Body of pancreas (tissue), 4 donors: ENCODE measurements around the gene VAV2. TPM values are rescaled to one million over a fixed set of nuclear protein-coding genes. Genes with fewer than 3 reads are reported as not detected.

Experiments used
- ATAC-seq: fragments of 150-250 bp; one replicate; pipeline ENCODE4 v1.9.1; 2016
- DNase-seq, 4 donors: peaks; one replicate each; pipeline ENCODE4 v3.0.0-alpha.2; 2019
- H3K27ac ChIP-seq, 4 donors: fragments of 200-600 bp; sonication (generic); 1 replicate in 3 of 4; 2 replicates in 1 of 4; pipeline versions ENCODE4 v1.5.1 to v1.6.1; 2016 to 2019; ENCODE audit warnings: mild to moderate bottlenecking in 1 of 4, mixed read lengths in 1 of 4, moderate library complexity in 1 of 4
- H3K27me3 ChIP-seq, 2 donors: fragments of 200-600 bp; sonication (generic); one replicate each; pipeline ENCODE4 v1.6.0; 2016; ENCODE audit warnings: mild to moderate bottlenecking in 1 of 2
- H3K36me3 ChIP-seq, 2 donors: fragments of 200-600 bp; sonication (generic); replicated peaks in 1 of 2; 2 replicates each; pipeline ENCODE4 v1.5.1; 2016; ENCODE audit warnings: low read depth in 2 of 2; ENCODE audit not compliant: insufficient read depth in 1 of 2
- H3K4me1 ChIP-seq: fragments of 200-600 bp; sonication (generic); one replicate; pipeline ENCODE4 v1.6.0; 2016
- H3K4me3 ChIP-seq, 2 donors: fragments of 200-600 bp; sonication (generic); 1 replicate in 1 of 2; 2 replicates in 1 of 2; pipeline ENCODE4 v1.5.1; 2016 to 2019
- H3K9me3 ChIP-seq, 3 donors: fragments of 200-600 bp; sonication (generic); 1 replicate in 2 of 3; 2 replicates in 1 of 3; pipeline ENCODE4 v1.5.1; 2016
- CTCF ChIP-seq, 7 experiments: fragments of 450-650 bp in 4 of 7; fragments of 200-600 bp in 3 of 7; sonication (generic) in 3 of 7; IDR thresholded peaks; one replicate each; pipeline ENCODE4 v1.5.1; 2016 to 2019; ENCODE audit warnings: antibody characterized with exemption in 7 of 7
- POLR2A ChIP-seq, 3 donors: fragments of 450-650 bp; IDR thresholded peaks; one replicate each; pipeline ENCODE4 v1.6.1; 2016; ENCODE audit warnings: antibody characterized with exemption in 3 of 3, mild to moderate bottlenecking in 2 of 3
- WGBS, 2 donors: methylation state at CpG; one replicate each; pipeline ENCODE4 v1.1.5; 2017; 5-methylcytosine and 5-hydroxymethylcytosine counted together
- intact Hi-C: fragments of 100-400 bp; cut with DNase I; formaldehyde crosslinking; loops from one replicate; pipeline ENCODE4 v1.15.1; 2023
- total RNA-seq, 2 donors: library from RNA; depleted of rRNA; stranded (reverse); fragments of >200 nt; gene quantifications; one replicate each; pipeline ENCODE4 v1.1.0, GENCODE V29; 2016

The VAV2 gene
- total RNA-seq, 2 donors from 2014 or later: 31.6 to 32.3 TPM

- WGBS, 2 donors: 83 to 86% methylated on average over 7 to 14 of the region's 14 CpGs
- no peak overlapping the region for H3K4me3 ChIP-seq
- TF ChIP-seq CTCF (IDR thresholded peaks at IDR 0.05) (no peak), POLR2A (IDR thresholded peaks at IDR 0.05) (no peak)
- H3K9me3 ChIP-seq: no peaks in the 10 kb centered on the region
- no peak overlapping the region for H3K27ac ChIP-seq
- H3K4me1 ChIP-seq: peaks cover 30% of the 10 kb centered on the region
- H3K27me3 ChIP-seq: no peaks in the 10 kb centered on the region
- no peaks in the 10 kb centered on the region for H3K36me3 ChIP-seq
- ATAC-seq: no peak
- DNase-seq: no peak
- intact Hi-C loops: no loop called here
Observed at GRCh38 chr9:133949486-133950061, 42.5 kb downstream of the VAV2 start.

- no peak for TF ChIP-seq CTCF (IDR thresholded peaks at IDR 0.05)
- TF ChIP-seq POLR2A (IDR thresholded peaks at IDR 0.05): no peak
- intact Hi-C loops: no loop called here
- Histone ChIP-seq H3K27ac (no peak overlapping the region), H3K27me3 (no peaks in the 10 kb centered on the region), H3K4me1 (peaks cover 31% of the 10 kb centered on the region), H3K36me3 (no peaks in the 10 kb centered on the region), H3K4me3 (no peak overlapping the region), H3K9me3 (no peaks in the 10 kb centered on the region)
- DNase-seq (peak in 1 of 4 donors; percentile 3), ATAC-seq (no peak)
- WGBS, 2 donors: 84 to 87% methylated on average over 24 to 31 of the region's 31 CpGs
Observed at GRCh38 chr9:133948561-133949485, 43.3 kb downstream of the VAV2 start.

GRCh38 chr9:133948131-133948530, 44.0 kb downstream of the VAV2 start:
- no peaks in the 10 kb centered on the region for H3K36me3 ChIP-seq
- WGBS, 2 donors: 75 to 79% methylated on average over 10 to 16 of the region's 16 CpGs
- ATAC-seq (peak; percentile 16), DNase-seq (peak in 2 of 4 donors; percentile 7 to 19)
- H3K4me1 ChIP-seq: peaks cover 31% of the 10 kb centered on the region
- intact Hi-C loops: no loop called here
- TF ChIP-seq CTCF (IDR thresholded peaks at IDR 0.05) (no peak), POLR2A (IDR thresholded peaks at IDR 0.05) (no peak)
- no peak overlapping the region for H3K27ac ChIP-seq
- no peaks in the 10 kb centered on the region for H3K9me3 ChIP-seq
- H3K27me3 ChIP-seq: no peaks in the 10 kb centered on the region
- no peak overlapping the region for H3K4me3 ChIP-seq

GRCh38 chr9:133946840-133947486, 45.2 kb downstream of the VAV2 start:
- Histone ChIP-seq H3K4me3 (no peak overlapping the region), H3K27me3 (no peaks in the 10 kb centered on the region), H3K4me1 (peaks cover 31% of the 10 kb centered on the region), H3K36me3 (no peaks in the 10 kb centered on the region), H3K9me3 (no peaks in the 10 kb centered on the region), H3K27ac (no peak overlapping the region)
- 85 to 86% methylated on average over 18 of the region's 18 CpGs for WGBS, 2 donors
- TF ChIP-seq CTCF (IDR thresholded peaks at IDR 0.05): no peak
- no peak for TF ChIP-seq POLR2A (IDR thresholded peaks at IDR 0.05)
- peak in 1 of 4 donors; percentile 4 for DNase-seq
- no peak for ATAC-seq
- intact Hi-C loops: no loop called here
